ENCODE results near the gene CCR5. TPM values are rescaled to one million over a fixed set of nuclear protein-coding genes. Genes with fewer than 3 reads are reported as not detected.
"Not testable (repeated sequence)": the region's sequence is repeated elsewhere in the genome, so short reads cannot be mapped to it uniquely, and the experiment has no call there.

Gene CCR5
- total RNA-seq, 1 experiment from 2014 or later: not detected

GRCh38 chr3:46324036-46324435 lies 46.7 kb upstream of the CCR5 start:
- H3K9me3 ChIP-seq (ENCODE audit: control insufficient read depth, insufficient read depth, low read depth, low read length): no peaks in the 10 kb centered on the region
- no peak overlapping the region for H3K27ac ChIP-seq (ENCODE audit: low read length)
- H3K36me3 ChIP-seq (ENCODE audit: control insufficient read depth, insufficient read depth, low read length): no peaks in the 10 kb centered on the region
- H3K4me1 ChIP-seq (ENCODE audit: control insufficient read depth, insufficient read depth, low read length): no peaks in the 10 kb centered on the region
- POLR2A ChIA-PET: no interaction called here
- TF ChIP-seq SIN3A (IDR thresholded peaks at IDR 0.05; ENCODE audit: borderline replicate concordance, insufficient read depth, low read depth, low read length): no peak
- TF ChIP-seq POLR2AphosphoS5 (IDR thresholded peaks at IDR 0.05; ENCODE audit: low read depth, low read length): no peak
- no peak for TF ChIP-seq TCF7L2 (IDR thresholded peaks at IDR 0.05; ENCODE audit: low read depth, low read length)
- TF ChIP-seq, protein P1, sequence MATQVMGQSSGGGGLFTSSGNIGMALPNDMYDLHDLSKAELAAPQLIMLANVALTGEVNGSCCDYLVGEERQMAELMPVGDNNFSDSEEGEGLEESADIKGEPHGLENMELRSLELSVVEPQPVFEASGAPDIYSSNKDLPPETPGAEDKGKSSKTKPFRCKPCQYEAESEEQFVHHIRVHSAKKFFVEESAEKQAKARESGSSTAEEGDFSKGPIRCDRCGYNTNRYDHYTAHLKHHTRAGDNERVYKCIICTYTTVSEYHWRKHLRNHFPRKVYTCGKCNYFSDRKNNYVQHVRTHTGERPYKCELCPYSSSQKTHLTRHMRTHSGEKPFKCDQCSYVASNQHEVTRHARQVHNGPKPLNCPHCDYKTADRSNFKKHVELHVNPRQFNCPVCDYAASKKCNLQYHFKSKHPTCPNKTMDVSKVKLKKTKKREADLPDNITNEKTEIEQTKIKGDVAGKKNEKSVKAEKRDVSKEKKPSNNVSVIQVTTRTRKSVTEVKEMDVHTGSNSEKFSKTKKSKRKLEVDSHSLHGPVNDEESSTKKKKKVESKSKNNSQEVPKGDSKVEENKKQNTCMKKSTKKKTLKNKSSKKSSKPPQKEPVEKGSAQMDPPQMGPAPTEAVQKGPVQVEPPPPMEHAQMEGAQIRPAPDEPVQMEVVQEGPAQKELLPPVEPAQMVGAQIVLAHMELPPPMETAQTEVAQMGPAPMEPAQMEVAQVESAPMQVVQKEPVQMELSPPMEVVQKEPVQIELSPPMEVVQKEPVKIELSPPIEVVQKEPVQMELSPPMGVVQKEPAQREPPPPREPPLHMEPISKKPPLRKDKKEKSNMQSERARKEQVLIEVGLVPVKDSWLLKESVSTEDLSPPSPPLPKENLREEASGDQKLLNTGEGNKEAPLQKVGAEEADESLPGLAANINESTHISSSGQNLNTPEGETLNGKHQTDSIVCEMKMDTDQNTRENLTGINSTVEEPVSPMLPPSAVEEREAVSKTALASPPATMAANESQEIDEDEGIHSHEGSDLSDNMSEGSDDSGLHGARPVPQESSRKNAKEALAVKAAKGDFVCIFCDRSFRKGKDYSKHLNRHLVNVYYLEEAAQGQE (IDR thresholded peaks at IDR 0.05; ENCODE audit: insufficient read depth in 1 of 2, low read depth in 2 of 2, low read length in 1 of 2): no peak
- TF ChIP-seq, protein P2, sequence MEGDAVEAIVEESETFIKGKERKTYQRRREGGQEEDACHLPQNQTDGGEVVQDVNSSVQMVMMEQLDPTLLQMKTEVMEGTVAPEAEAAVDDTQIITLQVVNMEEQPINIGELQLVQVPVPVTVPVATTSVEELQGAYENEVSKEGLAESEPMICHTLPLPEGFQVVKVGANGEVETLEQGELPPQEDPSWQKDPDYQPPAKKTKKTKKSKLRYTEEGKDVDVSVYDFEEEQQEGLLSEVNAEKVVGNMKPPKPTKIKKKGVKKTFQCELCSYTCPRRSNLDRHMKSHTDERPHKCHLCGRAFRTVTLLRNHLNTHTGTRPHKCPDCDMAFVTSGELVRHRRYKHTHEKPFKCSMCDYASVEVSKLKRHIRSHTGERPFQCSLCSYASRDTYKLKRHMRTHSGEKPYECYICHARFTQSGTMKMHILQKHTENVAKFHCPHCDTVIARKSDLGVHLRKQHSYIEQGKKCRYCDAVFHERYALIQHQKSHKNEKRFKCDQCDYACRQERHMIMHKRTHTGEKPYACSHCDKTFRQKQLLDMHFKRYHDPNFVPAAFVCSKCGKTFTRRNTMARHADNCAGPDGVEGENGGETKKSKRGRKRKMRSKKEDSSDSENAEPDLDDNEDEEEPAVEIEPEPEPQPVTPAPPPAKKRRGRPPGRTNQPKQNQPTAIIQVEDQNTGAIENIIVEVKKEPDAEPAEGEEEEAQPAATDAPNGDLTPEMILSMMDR (IDR thresholded peaks at IDR 0.05): no peak
- in situ Hi-C loops (cut with HindIII; ENCODE audit: low pct_unique_long_range_greater_than_20kb, low sequenced_read_pairs) (no loop called here), intact Hi-C loops (cut with micrococcal nuclease; ENCODE audit: unreplicated experiment) (no loop called here)
- DNase-seq (ENCODE audit: low read depth, low spot score): no peak
- H3K27me3 ChIP-seq (ENCODE audit: control insufficient read depth, insufficient read depth, low read length): no peaks in the 10 kb centered on the region
- CTCF ChIA-PET: no interaction called here
- no peak for ATAC-seq
- BruUV-seq (replicated peaks): no TSS peak
- no peak overlapping the region for H3K4me3 ChIP-seq (ENCODE audit: low read depth in 2 of 2, low read length in 2 of 2)

GRCh38 chr3:46325645-46326300 lies 45.0 kb upstream of the CCR5 start:
- ATAC-seq: no peak
- in situ Hi-C loops (cut with HindIII; ENCODE audit: low pct_unique_long_range_greater_than_20kb, low sequenced_read_pairs): no loop called here
- intact Hi-C loops (cut with micrococcal nuclease; ENCODE audit: unreplicated experiment): no loop called here
- no peaks in the 10 kb centered on the region for H3K36me3 ChIP-seq (ENCODE audit: control insufficient read depth, insufficient read depth, low read length)
- H3K4me1 ChIP-seq (ENCODE audit: control insufficient read depth, insufficient read depth, low read length): no peaks in the 10 kb centered on the region
- no peak overlapping the region for H3K4me3 ChIP-seq (ENCODE audit: low read depth in 2 of 2, low read length in 2 of 2)
- H3K27ac ChIP-seq (ENCODE audit: low read length): no peak overlapping the region
- no peaks in the 10 kb centered on the region for H3K27me3 ChIP-seq (ENCODE audit: control insufficient read depth, insufficient read depth, low read length)
- CTCF ChIA-PET: no interaction called here
- POLR2A ChIA-PET: no interaction called here
- TF ChIP-seq, protein P2 (IDR thresholded peaks at IDR 0.05): no peak
- TF ChIP-seq, protein P1 (IDR thresholded peaks at IDR 0.05; ENCODE audit: insufficient read depth in 1 of 2, low read depth in 2 of 2, low read length in 1 of 2): no peak
- TF ChIP-seq TCF7L2 (IDR thresholded peaks at IDR 0.05; ENCODE audit: low read depth, low read length) (no peak), POLR2AphosphoS5 (IDR thresholded peaks at IDR 0.05; ENCODE audit: low read depth, low read length) (no peak), SIN3A (IDR thresholded peaks at IDR 0.05; ENCODE audit: borderline replicate concordance, insufficient read depth, low read depth, low read length) (no peak)
- H3K9me3 ChIP-seq (ENCODE audit: control insufficient read depth, insufficient read depth, low read depth, low read length): no peaks in the 10 kb centered on the region
- BruUV-seq (replicated peaks): no TSS peak
- DNase-seq (ENCODE audit: low read depth, low spot score): no peak

DNA sequence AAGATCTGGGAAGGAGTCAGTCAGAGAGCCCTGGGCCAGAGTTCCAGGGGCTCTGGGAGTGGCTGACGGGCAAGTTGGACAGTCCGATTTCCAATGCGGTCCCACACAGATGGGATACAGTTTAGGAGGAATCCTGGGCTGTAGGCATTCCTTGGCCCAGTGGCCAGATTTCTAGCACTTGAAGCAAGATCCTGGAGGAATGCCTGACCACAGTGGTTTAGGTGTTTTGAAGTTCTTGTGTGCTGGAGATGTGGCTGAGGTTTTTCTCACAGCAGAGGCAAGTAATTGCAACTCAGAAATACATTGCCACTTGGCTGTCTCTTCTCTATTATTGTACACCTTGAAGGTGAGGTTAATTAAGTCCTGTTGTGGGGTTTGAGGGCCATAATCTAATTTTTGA lies 40.1 kb upstream of the CCR5 start:
- H3K9me3 ChIP-seq (ENCODE audit: control insufficient read depth, insufficient read depth, low read depth, low read length); DNase-seq (ENCODE audit: low read depth, low spot score); H3K4me3 ChIP-seq (ENCODE audit: low read depth in 2 of 2, low read length in 2 of 2); ATAC-seq; H3K27ac ChIP-seq (ENCODE audit: low read length); in situ Hi-C loops (cut with HindIII; ENCODE audit: low pct_unique_long_range_greater_than_20kb, low sequenced_read_pairs); BruUV-seq (replicated peaks); H3K36me3 ChIP-seq (ENCODE audit: control insufficient read depth, insufficient read depth, low read length); H3K4me1 ChIP-seq (ENCODE audit: control insufficient read depth, insufficient read depth, low read length); H3K27me3 ChIP-seq (ENCODE audit: control insufficient read depth, insufficient read depth, low read length); intact Hi-C loops (cut with micrococcal nuclease; ENCODE audit: unreplicated experiment); CTCF ChIA-PET: not testable (repeated sequence)
- POLR2A ChIA-PET: interaction anchor here (0.6 kb wide), 1 partner anchor 515 kb away, joined by 8 read pairs; no protein-coding TSS in a partner anchor

Measured in Panc1 (cell line).